NCI-H2029 treated with DMSO at 0.1 percent for 48 hours (cell line): ENCODE data around the gene MYB.

Experiments
- DNase-seq: peaks from one replicate; lab custom pipeline; 2025; lab: John Stamatoyannopoulos, UW

MYB gene

GRCh38 chr6:135189344-135189743 is 8.2 kb downstream of the MYB start:
- DNase-seq: no peak

GRCh38 chr6:135191508-135192255 is 10.6 kb downstream of the MYB start:
- DNase-seq: no peak

- DNase-seq: no peak
Measured at GRCh38 chr6:135192256-135193174, 11.4 kb downstream of the MYB start.

DNA sequence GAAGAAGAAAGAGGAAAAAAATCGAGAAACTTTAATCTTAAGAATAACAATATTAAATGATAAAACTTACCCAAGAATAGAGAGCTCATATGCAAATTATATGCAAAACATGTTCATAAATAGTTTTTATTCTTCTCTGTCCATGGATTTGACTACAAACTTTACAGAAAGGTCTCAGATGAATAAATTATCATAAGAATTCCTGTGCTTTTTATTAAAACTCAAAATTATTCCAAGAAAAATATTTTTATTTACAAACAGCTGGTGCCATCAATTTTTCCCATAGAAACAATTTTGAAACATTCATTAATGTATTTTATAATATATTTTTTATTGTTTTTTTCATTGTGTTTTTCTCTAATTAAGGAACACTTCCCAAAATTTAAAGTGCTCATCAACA is 12.1 kb downstream of the MYB start:
- no peak for DNase-seq

DNA sequence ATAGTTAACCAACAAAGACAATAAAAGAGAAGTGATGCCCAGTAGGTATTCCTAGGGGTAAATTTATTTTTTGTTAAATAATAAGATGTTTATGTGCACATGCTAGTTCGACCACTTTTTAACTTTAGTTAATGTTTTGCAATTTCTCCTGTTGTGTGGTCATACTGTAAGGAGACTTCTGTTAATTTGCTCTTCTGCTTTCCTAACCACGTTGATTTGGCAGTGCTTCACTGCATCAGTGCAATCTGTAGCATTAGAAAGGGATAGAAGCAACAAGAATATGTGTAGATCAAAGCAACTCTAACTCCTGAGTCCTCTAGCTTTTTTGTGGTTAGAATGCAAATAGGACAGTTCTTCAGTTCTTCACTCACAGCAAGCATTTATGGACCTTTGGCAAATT is 13.9 kb downstream of the MYB start:
- DNase-seq: no peak

DNA sequence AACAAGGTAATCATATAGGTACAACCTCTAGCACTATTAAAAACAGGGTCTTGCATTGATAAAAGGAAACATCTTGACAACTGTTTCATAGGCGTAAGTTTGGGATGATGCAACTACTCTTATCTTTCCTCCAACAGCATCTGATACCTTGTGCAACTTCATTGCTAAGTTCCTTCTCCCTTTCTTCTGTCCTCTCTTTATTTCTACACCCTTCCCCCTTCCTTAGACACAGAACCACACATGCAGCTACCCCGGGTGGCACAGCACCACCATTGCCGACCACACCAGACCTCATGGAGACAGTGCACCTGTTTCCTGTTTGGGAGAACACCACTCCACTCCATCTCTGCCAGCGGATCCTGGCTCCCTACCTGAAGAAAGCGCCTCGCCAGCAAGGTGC is 14.4 kb downstream of the MYB start:
- DNase-seq: no peak

DNA sequence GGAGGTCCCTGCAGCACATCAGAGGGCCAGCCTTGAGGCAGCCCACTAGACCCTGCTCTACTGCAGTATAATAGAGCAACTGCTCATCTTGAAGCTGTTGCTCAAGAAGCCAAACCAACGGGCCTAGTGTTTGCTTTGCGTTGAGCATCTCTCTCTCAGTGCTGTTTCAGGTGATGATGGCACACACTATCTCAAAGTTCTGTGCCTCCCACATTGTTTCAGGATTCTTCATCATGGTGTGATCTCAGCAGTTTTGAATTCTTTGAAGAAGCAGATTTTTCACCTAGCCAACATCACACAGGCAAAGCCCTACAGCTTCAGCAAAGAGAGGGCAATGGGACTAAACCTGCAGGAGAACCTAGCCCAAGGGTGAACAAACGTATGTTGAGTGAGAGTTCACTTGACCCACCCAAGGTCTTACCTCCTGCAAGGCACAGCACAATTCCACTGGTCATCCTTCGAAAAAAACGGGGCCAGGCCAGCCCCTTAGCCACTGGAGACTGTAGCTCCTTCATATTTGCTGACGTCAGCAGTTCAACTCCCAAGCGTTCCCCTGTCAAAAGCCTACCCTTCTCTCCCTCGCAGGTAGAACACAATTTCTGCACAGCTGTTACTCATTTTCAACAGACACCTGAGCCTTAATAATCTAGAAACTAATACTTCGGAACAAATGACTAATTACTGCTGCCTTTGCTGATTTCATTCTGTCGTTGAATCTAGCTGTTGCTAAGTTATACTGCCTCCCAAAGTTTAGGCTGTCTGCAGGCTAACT is 15.8 kb downstream of the MYB start:
- DNase-seq: no peak

- DNase-seq: no peak
Measured at GRCh38 chr6:135202836-135203235, 21.7 kb downstream of the MYB start.

DNA sequence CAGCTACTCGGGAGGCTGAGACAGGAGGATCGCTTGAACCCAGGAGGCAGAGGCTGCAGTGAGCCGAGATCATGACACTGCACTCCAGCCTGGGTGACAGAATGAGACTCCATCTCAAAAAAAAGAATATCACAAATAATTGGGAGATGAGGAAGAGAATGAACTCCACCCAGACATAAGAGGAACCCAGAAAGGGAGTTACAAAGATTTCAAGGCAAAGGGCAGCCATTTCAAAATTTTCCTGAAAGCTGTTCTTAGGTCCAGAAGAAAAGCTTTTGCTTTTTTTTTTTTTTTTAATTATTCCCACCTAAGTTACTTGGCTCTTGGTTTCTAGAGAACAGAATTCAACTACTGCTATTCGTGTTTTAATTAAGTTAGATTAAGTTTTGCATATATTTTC is 23.8 kb downstream of the MYB start:
- no peak for DNase-seq

DNA sequence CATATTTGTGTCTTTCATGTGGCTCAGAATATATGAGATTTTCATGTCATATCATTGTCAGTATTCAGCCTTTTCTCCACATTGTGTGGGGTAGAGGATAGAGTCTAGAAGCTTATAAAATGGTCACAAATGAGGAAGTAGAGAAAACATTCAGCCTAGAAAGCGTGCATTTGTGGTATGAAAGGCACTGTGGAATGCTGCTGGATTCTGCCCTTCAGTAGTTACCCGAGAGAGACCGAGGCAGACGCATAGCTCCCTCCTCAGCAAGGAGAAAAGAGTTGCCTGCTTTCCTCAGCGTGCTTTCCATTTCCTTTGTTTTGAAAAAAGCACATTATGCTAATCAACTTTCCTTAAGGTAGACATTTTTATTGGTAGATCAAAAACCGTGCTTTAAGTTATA is 28.7 kb downstream of the MYB start:
- no peak for DNase-seq

DNA sequence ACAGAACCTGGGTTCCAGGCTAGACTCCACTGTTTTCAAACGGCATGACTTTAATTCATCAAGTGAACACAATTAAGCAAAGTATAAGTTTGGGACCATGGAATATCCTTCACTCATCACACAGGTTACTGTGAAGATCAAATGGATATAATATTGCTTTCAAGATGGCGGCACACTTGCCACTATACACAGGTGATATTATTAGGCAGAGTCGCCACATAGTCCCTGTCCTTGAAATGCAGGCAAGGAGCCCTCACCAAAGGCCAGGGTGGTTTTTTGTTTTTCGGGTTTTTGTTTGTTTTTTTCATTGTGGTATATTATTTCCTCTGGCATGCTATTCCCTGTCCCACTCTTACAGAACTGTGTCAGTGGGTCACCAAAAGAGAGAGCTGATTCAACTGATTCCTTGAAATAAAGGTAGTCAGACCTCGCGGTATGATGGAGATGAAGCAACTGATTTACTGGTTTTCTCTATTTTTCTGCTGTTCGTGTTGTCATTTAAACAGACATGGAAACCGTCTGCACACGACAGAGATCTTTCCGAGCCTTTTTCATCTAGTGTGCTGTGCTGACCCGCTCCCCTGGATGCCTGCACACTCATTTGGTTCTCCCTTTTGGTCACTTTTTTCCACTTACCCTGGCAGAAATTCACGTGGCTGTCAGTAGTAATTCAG is 29.7 kb downstream of the MYB start:
- no peak for DNase-seq

DNA sequence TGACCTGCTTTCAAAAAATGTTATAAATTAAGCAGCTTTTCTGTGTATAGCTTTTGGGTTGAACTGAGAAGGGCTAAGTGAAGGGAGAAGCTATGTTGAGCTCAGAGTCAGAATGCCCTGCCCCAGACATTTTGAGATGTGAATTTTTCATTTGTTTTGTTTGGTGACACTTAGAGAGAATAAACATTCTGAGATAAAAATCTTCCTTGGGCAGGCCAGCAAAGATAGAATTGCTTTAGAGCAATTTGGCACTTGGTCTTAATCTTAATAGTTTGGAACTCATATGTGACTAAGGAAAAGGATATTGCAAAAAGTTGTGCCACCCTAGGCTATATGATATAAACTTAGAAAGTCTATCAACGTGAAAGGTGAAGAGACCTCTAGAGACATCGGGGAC is 30.2 kb downstream of the MYB start:
- DNase-seq: no peak

GRCh38 chr6:135212020-135212806 is 31.1 kb downstream of the MYB start:
- DNase-seq: no peak

DNA sequence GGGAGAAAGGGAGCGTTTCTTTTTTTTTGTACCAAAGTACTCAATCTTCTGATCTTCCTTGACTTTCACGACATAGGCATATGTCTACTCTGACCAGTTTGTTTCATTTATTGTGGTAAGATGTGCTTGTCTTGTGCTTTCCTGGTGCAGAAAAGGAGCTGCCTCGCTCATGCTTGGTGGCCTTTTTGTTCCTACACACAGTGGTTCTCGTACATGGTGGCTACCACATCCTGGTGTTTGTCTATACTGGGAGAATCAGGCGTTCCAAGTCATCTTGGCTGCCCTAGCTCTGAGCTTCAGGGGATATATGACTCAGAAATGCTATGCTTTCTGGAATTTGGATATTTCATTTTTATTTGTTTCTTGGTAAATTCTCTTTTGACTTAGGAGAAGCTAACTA is 31.8 kb downstream of the MYB start:
- DNase-seq: no peak

- no peak for DNase-seq
Measured at GRCh38 chr6:135213616-135214015, 32.5 kb downstream of the MYB start.

- DNase-seq: no peak
Measured at GRCh38 chr6:135215160-135215559, 34.1 kb downstream of the MYB start.

- DNase-seq: no peak
Measured at GRCh38 chr6:135215563-135215962, 34.5 kb downstream of the MYB start.

DNA sequence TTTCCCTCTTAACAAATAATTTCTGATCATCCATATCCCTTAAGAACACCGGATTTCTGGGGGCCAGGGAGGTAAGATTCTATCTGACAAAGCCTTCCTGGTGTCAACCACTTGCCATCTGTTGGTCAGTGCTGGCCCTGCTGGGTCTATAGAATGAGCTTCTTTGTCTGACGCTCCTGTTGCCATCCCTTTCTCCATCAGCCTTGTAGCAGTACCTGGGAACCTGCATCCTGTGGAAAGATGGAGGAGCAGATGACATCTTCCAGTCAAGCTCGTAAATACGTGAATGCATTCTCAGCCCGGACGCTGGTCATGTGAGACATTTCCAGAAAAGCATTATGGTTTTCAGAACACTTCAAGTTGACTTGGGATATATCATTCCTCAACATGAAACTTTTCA is 36.6 kb downstream of the MYB start:
- DNase-seq: no peak

DNA sequence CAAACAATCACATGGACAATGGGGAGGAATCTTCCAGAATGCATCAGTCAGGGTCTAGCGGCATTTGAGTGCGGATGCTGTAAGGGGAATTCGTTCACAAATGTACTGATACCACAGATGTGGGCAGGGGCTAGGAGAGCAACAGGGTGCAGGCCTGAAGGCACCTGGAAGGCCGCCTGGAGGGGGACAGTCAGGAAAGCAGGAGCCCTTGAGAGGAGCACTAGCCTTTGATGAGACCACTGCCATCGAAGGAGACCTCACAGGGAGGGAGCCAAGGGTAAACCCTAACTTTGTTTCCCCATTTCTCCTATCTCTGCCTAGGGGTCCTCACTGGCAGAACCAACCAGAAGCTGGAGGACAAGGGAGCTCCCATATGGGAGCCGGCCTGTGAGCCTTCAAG is 38.2 kb downstream of the MYB start:
- DNase-seq: no peak

GRCh38 chr6:135221042-135221441 is 39.9 kb downstream of the MYB start:
- DNase-seq: no peak

DNA sequence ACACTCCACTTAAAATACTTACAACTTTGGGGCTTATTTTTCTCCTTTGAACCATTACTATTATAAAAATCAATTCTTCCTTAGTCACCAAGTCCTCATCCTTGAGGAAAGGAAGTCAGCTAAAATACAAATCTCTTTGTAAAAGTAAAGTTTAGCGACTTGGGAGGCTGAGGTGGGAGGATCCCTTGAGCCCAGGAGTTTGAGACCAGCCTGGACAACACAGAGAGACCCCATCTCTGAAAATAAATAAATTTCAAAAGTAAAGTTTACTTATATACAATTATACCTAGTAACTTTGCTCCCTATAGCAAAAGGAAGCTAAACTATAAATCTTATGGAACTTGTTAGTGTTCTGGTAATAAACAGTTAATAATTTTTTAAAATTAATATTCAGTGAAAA is 40.4 kb downstream of the MYB start:
- no peak for DNase-seq
